Stimulated activated CD4-positive, alpha-beta T cell treated with anti-CD3 and anti-CD28 coated beads, Interleukin-1b, Interleukin-23, amount 100 ng/mL, for 48 hours (primary cell): Measurements from ENCODE around the gene DAGLA.
"Not testable (repeated sequence)": the region's sequence is repeated elsewhere in the genome, so short reads cannot be mapped to it uniquely, and the experiment has no call there.

ENCODE experiments used
- DNase-seq: peaks from one replicate; pipeline ENCODE4 v3.0.0-alpha.2; 2020

The DAGLA gene

DNA sequence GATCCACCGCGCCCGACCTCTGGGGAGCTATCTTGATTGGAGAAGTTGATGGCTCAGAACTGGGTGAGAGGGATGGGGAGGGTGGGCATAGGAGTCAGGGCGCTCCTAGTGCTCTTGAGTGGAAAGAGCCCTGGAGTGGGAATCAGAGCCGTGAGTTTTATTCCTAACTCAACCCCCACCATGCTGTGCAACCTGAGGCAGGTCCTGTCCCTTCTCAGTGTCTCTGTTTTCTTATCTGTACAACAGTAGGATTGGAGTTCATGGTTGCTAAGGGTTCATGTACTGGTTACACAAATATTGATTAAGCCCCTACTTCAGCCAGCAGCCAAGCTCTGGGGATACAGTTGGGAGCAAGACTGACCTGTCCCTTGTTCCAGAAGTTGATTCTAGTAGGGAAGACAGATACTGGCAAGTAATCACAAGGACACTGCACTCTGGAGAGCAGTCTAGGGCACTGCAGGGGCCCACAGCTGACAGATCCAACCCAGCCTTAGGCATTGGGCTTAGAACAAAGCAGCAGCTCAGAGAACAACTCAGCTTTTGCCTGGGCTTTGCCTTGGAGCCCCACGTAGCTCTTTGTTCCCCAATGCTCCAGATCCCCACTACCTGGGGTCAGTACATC is 12.4 kb upstream of the DAGLA start:
- no peak for DNase-seq

DNA sequence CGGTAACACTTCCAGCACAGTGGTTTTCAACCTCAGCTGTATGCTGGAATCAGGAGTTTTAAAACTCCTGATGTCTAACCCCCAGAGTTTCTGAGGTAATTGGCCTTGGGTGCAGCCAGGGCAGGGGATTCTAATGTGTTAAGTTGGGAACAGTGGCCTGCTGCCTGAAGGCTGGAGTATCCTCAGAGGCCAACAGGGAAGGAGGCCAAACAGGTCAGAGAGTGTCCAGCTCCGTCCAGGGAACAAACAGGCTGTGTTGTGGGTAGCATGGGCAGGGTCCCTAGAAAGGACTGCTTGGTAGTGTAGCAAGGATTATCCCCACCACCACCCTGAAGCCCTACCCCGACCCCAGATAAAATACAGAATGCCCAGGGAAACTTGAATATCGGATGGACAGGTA is 10.8 kb upstream of the DAGLA start:
- no peak for DNase-seq

DNA sequence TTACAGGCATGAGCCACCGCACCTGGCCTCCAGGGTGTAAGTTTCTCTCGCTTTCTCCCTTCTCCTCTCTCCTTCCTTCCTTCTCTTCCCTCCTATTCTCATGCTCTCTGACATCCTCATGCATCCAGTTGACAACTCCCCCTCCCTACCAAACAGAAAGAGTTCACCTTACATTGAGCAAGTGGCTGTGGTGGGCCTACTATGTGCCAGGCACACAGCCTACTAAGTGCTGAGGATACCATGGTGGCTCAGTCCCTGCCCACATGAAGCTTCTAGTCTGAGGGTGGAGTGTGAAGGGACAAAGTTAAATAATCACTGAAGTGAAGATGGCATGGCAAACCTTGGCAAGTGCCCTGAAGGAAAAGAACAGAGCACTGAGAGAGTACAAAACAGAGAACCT is 9.6 kb upstream of the DAGLA start:
- DNase-seq = no peak

GRCh38 chr11:61671527-61671926 is 8.7 kb upstream of the DAGLA start:
- DNase-seq = no peak

DNA sequence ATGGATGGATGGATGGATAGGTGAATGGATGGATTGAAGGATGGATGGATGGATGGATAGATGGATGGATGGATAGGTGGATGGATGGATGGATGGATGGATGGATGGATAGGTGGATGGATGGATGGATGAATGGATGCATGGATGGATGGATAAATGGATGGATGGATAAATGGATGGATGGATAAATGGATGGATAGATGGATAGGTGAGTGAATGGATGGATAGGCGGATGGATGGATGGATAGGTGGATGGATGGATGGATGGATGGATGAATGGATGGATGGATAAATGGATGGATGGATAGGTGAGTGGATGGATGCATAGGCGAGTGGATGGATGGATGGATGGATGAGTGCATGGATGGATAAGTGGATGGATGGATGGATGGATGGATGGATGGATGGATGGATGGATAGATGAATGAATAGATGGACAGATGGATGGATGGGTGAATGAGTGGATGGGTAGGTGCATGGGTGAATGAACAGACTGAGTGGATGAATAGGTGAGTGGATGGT is 6.2 kb upstream of the DAGLA start:
- DNase-seq = not testable (repeated sequence)

- no peak for DNase-seq
Observed at GRCh38 chr11:61675826-61676225, 4.4 kb upstream of the DAGLA start.

DNA sequence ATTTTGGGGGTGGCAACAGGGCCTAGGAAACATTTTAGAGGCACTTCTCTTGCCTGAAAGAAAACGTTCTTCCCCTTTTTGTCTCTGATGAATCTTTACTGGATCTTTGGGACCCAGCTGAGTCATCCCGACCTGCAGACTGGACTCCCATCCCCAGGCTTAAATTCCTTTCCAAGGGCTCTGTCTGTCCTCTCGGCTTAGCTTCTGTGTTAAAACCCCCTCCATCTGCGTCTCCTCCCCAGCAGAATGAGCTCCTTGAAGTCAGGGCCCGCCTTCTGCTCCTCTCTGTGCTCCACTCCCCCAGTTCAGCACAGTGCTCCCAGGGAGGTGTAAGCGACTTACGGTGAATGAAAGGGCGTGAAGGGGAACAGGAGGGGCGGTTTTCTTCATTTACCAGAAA is 895 bp upstream of the DAGLA start:
- DNase-seq = no peak

DNA sequence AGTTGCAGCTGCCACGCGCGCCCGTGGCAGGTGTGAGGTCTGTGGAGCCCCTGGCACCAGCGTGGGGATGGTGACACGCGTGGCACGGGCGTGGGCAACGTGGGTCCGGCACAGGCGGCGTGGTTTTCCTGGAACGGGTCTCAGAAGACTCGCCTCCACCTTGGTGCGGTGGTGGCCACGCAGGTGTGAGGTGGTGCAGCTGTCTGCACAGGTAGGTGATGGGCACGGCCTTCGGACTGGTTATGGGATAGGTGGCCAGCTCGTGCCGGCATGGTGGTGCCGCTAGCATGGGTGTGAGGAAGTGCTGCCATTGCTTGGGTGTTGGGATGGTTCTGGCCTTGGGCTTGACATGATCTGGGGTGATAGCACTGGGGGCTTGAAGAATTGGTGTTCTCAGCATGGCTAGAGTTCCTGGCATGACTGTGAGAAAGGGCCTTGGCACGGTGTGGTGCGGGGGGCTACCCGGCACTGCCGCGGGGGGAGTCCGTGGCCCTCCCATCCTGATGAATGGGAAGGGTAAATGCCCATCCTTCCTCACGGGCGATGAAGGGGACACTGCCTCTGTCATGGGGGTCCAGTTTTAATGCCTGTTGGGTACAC is 531 bp downstream of the DAGLA start:
- DNase-seq = no peak

DNA sequence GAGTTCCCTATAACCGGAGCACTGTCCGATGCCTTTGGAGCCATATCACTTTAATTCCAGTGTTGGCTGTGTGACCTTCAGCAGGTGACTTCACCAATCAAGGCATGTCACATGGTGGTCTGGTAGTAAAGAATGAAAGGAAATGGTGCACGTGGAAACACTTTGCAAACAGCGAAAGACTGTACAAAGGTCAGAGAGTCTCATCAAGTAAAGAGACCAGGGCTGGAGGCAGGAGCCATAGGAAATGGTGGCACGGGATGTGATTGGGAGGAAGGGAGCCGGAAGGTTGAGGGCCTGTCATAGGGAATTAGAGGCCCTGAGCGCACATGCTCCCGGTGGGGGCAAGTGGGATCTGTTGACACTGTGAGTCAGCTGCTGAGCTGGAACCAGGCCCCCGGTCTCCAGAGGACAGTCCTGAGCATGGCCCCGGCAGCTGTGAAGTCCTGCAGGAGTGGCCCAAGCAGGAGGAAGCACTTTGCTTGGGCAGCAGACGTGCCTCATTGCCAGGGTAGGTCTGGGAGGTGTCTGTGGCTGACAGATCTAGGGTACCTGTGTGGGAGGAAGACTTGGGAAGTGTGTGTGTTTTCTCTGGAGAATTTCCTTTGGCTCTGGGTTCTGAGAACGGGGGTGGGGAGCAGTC is 2.0 kb downstream of the DAGLA start:
- no peak for DNase-seq

- no peak for DNase-seq
Observed at GRCh38 chr11:61682906-61683675, 2.9 kb downstream of the DAGLA start.

DNA sequence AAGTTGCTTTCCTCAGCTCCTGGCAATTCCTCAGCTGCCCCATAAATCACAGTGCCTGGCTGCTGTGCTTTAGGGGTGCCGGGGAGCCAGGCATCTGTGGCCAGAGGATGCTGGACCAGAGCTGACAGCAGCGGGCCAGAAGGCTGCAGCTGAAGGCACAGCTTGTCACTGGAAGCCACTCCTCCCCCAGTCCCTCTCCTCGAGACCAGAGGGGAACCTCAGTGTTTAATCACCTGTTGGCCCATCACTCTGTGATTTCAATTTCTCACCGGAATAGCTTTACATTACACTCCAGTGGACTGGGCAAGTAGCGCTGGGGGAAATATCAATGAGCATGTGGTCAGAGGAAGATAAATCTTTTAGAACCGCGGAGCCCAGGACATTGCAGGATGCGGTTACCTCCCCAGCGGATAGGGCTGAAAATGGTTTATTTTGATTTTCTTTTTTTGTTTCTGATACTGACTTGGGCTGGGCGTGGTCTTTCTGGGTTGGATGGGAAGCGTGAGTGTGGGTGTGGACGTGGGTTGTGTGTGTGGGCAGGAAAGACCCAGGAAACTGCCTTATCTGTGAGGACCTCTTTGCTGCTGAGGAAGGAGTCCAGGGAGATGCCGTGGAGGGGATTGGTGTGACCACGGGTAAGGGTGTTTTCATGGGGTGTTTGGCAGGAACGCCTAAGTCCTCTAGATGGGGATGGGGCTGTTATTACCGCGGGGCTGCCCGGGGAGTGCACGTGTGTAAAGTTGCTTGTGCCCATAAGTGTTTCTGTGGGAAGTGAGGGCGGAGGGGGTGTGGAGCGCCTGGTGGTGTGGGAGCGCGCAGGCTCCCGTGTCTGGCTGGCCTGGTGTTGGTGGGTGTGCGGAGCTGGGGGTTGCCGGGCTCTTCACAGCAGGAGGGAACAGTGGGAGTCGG is 4.0 kb downstream of the DAGLA start:
- no peak for DNase-seq

DNA sequence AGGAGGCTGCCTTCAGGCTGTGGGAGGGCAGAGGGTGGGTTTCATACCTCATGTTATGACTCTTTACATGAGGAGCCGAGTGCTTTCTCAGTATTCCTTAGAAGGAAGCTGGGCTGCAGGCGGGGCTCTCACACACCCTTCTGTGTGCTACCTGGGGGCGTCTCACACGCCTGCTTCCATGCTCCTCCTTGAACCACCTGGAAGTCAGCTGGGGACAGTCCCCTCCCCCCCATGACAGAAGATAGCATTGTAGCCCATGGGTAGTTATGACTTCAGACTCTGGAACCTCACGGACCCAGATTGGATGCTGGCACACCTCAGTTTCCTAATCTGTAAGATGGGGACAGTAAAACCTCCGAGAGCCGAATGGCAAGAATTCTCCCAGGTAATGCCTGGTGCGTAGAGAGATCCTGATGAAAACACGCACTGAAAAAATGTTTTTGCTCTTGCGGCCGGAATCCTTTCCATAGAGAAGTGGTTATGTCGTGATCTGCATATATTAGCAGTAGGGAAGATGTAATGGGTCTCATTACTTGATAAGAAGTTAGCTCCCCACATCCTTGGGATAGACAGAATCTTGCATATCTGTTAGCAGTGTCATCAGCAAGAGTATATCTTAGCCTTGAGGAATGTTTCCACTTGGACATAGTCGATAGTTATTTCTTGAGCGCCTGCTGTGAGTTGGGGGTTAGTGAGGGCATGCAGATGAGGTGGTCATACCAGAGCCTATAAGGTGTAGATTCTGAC is 4.9 kb downstream of the DAGLA start:
- DNase-seq = no peak

- DNase-seq = no peak
Observed at GRCh38 chr11:61685617-61685967, 5.4 kb downstream of the DAGLA start.

GRCh38 chr11:61686066-61686465 is 5.9 kb downstream of the DAGLA start:
- DNase-seq = no peak

GRCh38 chr11:61686469-61686868 is 6.3 kb downstream of the DAGLA start:
- DNase-seq = no peak

GRCh38 chr11:61687420-61687819 is 7.2 kb downstream of the DAGLA start:
- no peak for DNase-seq

DNA sequence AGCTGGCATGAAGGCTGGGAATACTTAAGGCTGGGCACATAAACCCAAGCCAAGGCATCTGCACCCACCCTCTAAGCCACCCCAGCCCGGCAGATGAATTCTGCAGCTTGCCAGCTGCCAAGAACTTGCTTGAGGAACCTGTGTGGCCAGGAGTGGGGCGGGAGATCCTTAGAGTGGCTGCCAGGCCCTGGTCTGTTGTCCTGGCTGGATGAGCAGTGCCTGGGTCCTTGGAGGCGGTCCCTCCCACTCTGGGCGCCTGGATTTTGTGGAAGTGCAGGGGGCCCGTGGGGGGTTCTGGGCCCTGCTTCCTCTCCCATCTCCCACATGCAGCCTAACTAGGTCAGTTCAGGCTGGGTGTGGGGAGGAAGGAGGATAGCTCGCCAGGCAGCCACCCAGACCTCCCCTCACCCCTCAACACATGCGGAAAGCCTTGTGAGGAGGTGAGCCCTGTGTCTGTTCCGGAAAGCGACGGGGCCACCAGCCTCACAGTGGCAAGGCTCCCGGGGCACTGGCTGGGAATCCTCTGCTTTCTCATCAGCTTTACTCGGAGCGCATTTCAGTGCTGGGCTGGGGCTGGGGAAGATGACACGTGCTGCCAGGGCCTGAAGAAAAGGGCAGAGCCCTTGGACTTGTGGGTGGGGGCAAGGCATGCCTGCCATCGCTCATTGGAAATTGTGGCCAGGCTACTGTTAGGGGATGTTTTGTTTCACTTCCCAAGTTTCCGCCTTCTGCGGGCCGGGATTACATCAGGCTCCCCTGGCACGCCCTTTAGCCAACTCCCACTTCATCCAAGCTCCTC is 8.4 kb downstream of the DAGLA start:
- DNase-seq = no peak

- no peak for DNase-seq
Observed at GRCh38 chr11:61689164-61689496, 8.9 kb downstream of the DAGLA start.

- DNase-seq = no peak
Observed at GRCh38 chr11:61690706-61691379, 10.7 kb downstream of the DAGLA start.

DNA sequence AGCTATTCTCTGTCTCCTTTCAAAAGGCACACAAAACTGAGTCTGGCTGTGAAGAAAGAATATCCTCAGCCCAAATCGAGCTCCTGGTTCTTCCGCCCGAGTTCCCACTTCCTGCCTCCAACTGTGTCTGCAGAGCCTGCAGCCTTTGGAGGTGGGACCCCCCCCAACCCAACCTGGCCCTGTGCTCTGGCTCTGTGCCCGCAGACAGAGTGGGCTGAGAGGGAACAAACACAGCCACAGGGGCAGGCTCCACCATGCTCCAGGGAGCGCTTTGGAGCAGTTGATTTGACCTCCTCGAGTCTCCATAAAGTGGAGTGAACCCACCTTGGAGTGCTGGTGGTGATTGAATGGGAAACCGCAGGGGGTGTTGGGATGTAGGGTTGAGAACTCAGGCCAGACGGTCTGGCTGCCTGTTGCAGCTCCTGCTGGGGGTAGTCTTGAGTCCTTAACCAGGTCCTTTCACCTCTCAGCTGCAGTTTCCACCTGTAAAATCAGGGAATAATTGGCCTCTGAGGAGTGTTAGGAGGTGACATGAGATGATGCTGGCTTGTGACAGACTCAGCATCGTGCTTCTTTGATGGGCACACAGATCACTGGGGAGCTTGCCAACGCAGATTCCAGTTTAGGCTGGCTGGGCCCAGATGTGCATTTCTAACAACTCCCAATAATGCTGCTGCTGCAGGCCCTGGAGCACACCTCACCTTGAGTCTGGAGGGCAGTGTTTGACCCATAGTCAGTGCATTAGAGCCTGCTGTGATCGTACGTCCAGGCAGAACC is 11.4 kb downstream of the DAGLA start:
- DNase-seq = no peak
